BLaER1 treated with 17β-estradiol and CSF1 and Interleukin-3, amounts not matched to agents 10 nM and 100 nM (cell line): ENCODE results near the gene USP47.
A peak's percentile ranks its signal among the peaks of the same experiment; 100 is the strongest.

ENCODE experiments used
- H3K27ac ChIP-seq, 11 experiments: shearing (Covaris generic); formaldehyde crosslinking; 2 replicates each; pipeline ENCODE4 v1.8.1; 2022
- H3K27me3 ChIP-seq, 11 experiments: shearing (Covaris generic); formaldehyde crosslinking; 2 replicates each; pipeline ENCODE4 v1.8.1; 2022
- H3K36me3 ChIP-seq, 11 experiments: shearing (Covaris generic); formaldehyde crosslinking; 2 replicates each; pipeline ENCODE4 v1.8.1; 2022
- H3K4me1 ChIP-seq, 10 experiments: shearing (Covaris generic); formaldehyde crosslinking; 2 replicates each; pipeline ENCODE4 v1.8.1; 2022
- H3K4me2 ChIP-seq, 11 experiments: shearing (Covaris generic); formaldehyde crosslinking; 2 replicates each; pipeline ENCODE4 v1.8.1; 2022
- H3K4me3 ChIP-seq, 10 experiments: shearing (Covaris generic); formaldehyde crosslinking; 2 replicates each; pipeline ENCODE4 v1.8.1; 2022
- H3K9ac ChIP-seq, 11 experiments: shearing (Covaris generic); formaldehyde crosslinking; 2 replicates each; pipeline ENCODE4 v1.8.1; 2022
- H3K9me3 ChIP-seq, 11 experiments: shearing (Covaris generic); formaldehyde crosslinking; replicated peaks in 1 of 11; 2 replicates each; pipeline ENCODE4 v1.8.1; 2022
- H4K20me1 ChIP-seq, 11 experiments: shearing (Covaris generic); formaldehyde crosslinking; 2 replicates each; pipeline ENCODE4 v1.8.1; 2022
- Cebpa-rat ChIP-seq, 11 experiments: shearing (Covaris generic); IDR thresholded peaks; 2 replicates each; pipeline ENCODE4 v1.8.1; 2022

Gene USP47

GRCh38 chr11:11844272-11844671 lies 2.5 kb downstream of the USP47 start:
- no peak for TF ChIP-seq Cebpa-rat (IDR thresholded peaks at IDR 0.05)
- H3K9me3 ChIP-seq, result no peaks in the 10 kb centered on the region
- no peaks in the 10 kb centered on the region for H3K36me3 ChIP-seq
- peak overlapping the region in 6 of 11 experiments; percentile 4 to 100 (median 97); a peak in 4 of 22 replicates for H3K27ac ChIP-seq
- peak overlapping the region in 10 of 11 experiments; percentile 96 to 100 (median 99); a peak in 18 of 22 replicates for H3K9ac ChIP-seq
- H4K20me1 ChIP-seq, result peaks cover 31 to 67% (median 65%) of the 10 kb centered on the region in 11 experiments; a peak in 20 of 22 replicates
- H3K4me2 ChIP-seq, result peak overlapping the region; percentile 72 to 96 (median 87)
- H3K27me3 ChIP-seq, result no peaks in the 10 kb centered on the region
- peak overlapping the region; percentile 66 to 97 (median 90); a peak in 16 of 20 replicates for H3K4me3 ChIP-seq
- peaks cover 22 to 44% (median 29%) of the 10 kb centered on the region in 10 experiments for H3K4me1 ChIP-seq

- Histone ChIP-seq H3K27me3 (no peaks in the 10 kb centered on the region), H3K9me3 (no peaks in the 10 kb centered on the region; a peak in 1 of 22 replicates), H3K27ac (no peak overlapping the region), H3K4me3 (no peak overlapping the region), H3K36me3 (no peaks in the 10 kb centered on the region), H3K4me2 (peak overlapping the region; percentile 72 to 96 (median 87)), H4K20me1 (peaks cover 36 to 75% (median 73%) of the 10 kb centered on the region in 11 experiments; a peak in 20 of 22 replicates), H3K4me1 (peaks cover 22 to 49% (median 29%) of the 10 kb centered on the region in 10 experiments), H3K9ac (no peak overlapping the region; a peak in 1 of 22 replicates)
- TF ChIP-seq Cebpa-rat (IDR thresholded peaks at IDR 0.05), result no peak
These were observed 3.3 kb downstream of the USP47 start for GRCh38 chr11:11845071-11845470.

GRCh38 chr11:11845551-11845950 lies 3.8 kb downstream of the USP47 start:
- Histone ChIP-seq H3K9ac (no peak overlapping the region), H3K4me2 (peak overlapping the region; percentile 72 to 96 (median 87); a peak in 16 of 22 replicates), H4K20me1 (peaks cover 39 to 80% (median 77%) of the 10 kb centered on the region in 11 experiments; a peak in 21 of 22 replicates), H3K4me1 (peaks cover 22 to 49% (median 29%) of the 10 kb centered on the region in 10 experiments), H3K27ac (no peak overlapping the region), H3K27me3 (no peaks in the 10 kb centered on the region), H3K36me3 (peaks cover 0 to 3% (median 1%) of the 10 kb centered on the region in 11 experiments; a peak in 12 of 22 replicates), H3K9me3 (peaks cover 0 to 4% (median 2%) of the 10 kb centered on the region in 11 experiments; a peak in 15 of 22 replicates), H3K4me3 (no peak overlapping the region)
- no peak for TF ChIP-seq Cebpa-rat (IDR thresholded peaks at IDR 0.05)

- Histone ChIP-seq H3K9me3 (peaks cover 0 to 16% (median 9%) of the 10 kb centered on the region in 11 experiments; a peak in 17 of 22 replicates), H4K20me1 (peaks cover 43 to 95% (median 91%) of the 10 kb centered on the region in 11 experiments; a peak in 21 of 22 replicates), H3K4me2 (no peak overlapping the region), H3K27ac (no peak overlapping the region), H3K9ac (no peak overlapping the region), H3K36me3 (peaks cover 0 to 11% (median 9%) of the 10 kb centered on the region in 11 experiments; a peak in 13 of 22 replicates), H3K27me3 (no peaks in the 10 kb centered on the region), H3K4me1 (peaks cover 22 to 43% (median 29%) of the 10 kb centered on the region in 10 experiments), H3K4me3 (no peak overlapping the region)
- TF ChIP-seq Cebpa-rat (IDR thresholded peaks at IDR 0.05), result no peak
These were observed 5.3 kb downstream of the USP47 start for GRCh38 chr11:11847082-11847481.

- Histone ChIP-seq H3K9ac (no peak overlapping the region), H3K4me1 (peaks cover 16 to 36% (median 22%) of the 10 kb centered on the region in 10 experiments), H3K4me3 (no peak overlapping the region), H3K9me3 (peaks cover 0 to 27% (median 10%) of the 10 kb centered on the region in 11 experiments; a peak in 17 of 22 replicates), H3K27me3 (no peaks in the 10 kb centered on the region), H4K20me1 (peaks cover 43 to 100% (median 97%) of the 10 kb centered on the region in 11 experiments; a peak in 21 of 22 replicates), H3K36me3 (peaks cover 0 to 15% (median 9%) of the 10 kb centered on the region in 11 experiments; a peak in 13 of 22 replicates), H3K4me2 (no peak overlapping the region), H3K27ac (no peak overlapping the region)
- TF ChIP-seq Cebpa-rat (IDR thresholded peaks at IDR 0.05), result no peak
These were observed 7.3 kb downstream of the USP47 start for GRCh38 chr11:11848891-11849746.

- no peaks in the 10 kb centered on the region for H3K27me3 ChIP-seq
- H3K27ac ChIP-seq, result no peak overlapping the region
- no peak overlapping the region for H3K9ac ChIP-seq
- H3K36me3 ChIP-seq, result peaks cover 0 to 15% (median 9%) of the 10 kb centered on the region in 11 experiments; a peak in 13 of 22 replicates
- no peak for TF ChIP-seq Cebpa-rat (IDR thresholded peaks at IDR 0.05)
- peaks cover 6 to 29% (median 17%) of the 10 kb centered on the region in 10 experiments for H3K4me1 ChIP-seq
- no peak overlapping the region for H3K4me3 ChIP-seq
- H3K4me2 ChIP-seq, result no peak overlapping the region
- peaks cover 28 to 100% (median 97%) of the 10 kb centered on the region in 11 experiments; a peak in 21 of 22 replicates for H4K20me1 ChIP-seq
- H3K9me3 ChIP-seq, result peaks cover 0 to 27% (median 10%) of the 10 kb centered on the region in 11 experiments; a peak in 17 of 22 replicates
These were observed 8.9 kb downstream of the USP47 start for GRCh38 chr11:11850668-11851067.

GRCh38 chr11:11856638-11857037 lies 14.9 kb downstream of the USP47 start:
- no peak overlapping the region for H3K9ac ChIP-seq
- TF ChIP-seq Cebpa-rat (IDR thresholded peaks at IDR 0.05), result no peak
- H3K9me3 ChIP-seq, result peaks cover 5 to 50% (median 34%) of the 10 kb centered on the region in 11 experiments; a peak in 21 of 22 replicates
- no peaks in the 10 kb centered on the region for H3K27me3 ChIP-seq
- peaks cover 0 to 31% (median 17%) of the 10 kb centered on the region in 11 experiments; a peak in 16 of 22 replicates for H3K36me3 ChIP-seq
- H4K20me1 ChIP-seq, result peaks cover 13 to 98% (median 72%) of the 10 kb centered on the region in 11 experiments; a peak in 19 of 22 replicates
- no peak overlapping the region for H3K4me3 ChIP-seq
- H3K4me1 ChIP-seq, result peaks cover 10 to 36% (median 28%) of the 10 kb centered on the region in 10 experiments
- H3K27ac ChIP-seq, result no peak overlapping the region
- H3K4me2 ChIP-seq, result peak overlapping the region; percentile 5 to 60 (median 44); a peak in 19 of 22 replicates

- peaks cover 10 to 36% (median 28%) of the 10 kb centered on the region in 10 experiments for H3K4me1 ChIP-seq
- H3K4me3 ChIP-seq, result no peak overlapping the region
- H3K27me3 ChIP-seq, result no peaks in the 10 kb centered on the region
- H4K20me1 ChIP-seq, result peaks cover 13 to 96% (median 68%) of the 10 kb centered on the region in 11 experiments; a peak in 19 of 22 replicates
- H3K27ac ChIP-seq, result no peak overlapping the region
- H3K9ac ChIP-seq, result no peak overlapping the region
- no peak for TF ChIP-seq Cebpa-rat (IDR thresholded peaks at IDR 0.05)
- no peak overlapping the region for H3K4me2 ChIP-seq
- H3K9me3 ChIP-seq, result peaks cover 5 to 44% (median 35%) of the 10 kb centered on the region in 11 experiments; a peak in 21 of 22 replicates
- H3K36me3 ChIP-seq, result peaks cover 0 to 27% (median 15%) of the 10 kb centered on the region in 11 experiments; a peak in 16 of 22 replicates
These were observed 16.0 kb downstream of the USP47 start for GRCh38 chr11:11857769-11858168.
